ENCODE results near the gene DYNLRB1.

DYNLRB1 gene

DNA sequence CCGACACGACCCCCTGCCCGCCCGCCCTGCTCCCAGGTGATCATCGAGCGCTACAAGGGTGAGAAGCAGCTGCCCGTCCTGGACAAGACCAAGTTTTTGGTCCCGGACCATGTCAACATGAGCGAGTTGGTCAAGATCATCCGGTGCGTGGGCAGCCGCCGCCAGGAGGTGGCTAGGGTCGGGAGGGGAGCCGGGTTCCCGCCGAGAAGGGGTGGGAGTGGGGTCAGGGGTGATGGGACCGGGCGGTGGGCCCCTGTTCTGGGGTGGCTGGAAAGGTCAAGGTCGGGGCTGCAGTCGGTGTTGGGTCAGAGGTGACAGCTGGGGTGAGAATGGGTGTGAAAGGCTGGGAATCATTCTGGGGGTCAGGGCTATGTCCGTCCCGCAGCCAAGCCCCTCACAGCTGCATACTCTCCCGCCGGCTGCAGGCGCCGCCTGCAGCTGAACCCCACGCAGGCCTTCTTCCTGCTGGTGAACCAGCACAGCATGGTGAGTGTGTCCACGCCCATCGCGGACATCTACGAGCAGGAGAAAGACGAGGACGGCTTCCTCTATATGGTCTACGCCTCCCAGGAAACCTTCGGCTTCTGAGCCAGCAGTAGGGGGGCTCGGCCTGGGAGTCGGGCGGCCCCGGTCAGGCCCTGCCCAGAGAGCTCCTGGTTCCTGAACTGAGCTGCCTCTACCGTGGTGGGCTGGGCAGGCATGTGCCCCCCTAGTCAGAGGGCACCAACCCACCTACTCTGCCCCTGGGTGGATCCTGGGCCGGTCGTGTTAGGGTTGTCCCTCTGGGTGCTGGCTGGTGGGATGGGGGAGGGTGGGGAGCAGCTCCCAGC lies 43.3 kb downstream of the DYNLRB1 start:
- DNase-seq: no peak

DNA sequence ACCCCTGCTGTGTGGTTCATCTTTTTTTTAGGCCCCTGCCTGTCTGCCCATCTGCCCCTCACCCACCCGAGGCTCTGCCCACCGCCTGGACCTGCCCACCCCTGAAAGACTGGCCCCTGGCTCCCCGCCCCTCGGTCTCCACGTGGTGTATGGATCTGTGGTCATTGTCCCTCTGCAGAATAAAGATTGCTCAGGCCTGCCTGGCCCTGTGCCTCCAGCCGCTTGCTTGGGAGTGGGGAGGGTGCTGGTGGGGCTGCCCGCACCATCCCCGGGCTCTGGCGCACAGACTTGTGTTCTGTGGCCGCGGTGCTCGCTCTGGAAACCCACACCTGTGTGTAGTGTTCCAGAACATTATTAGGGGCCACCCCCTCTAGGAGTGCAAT lies 43.9 kb downstream of the DYNLRB1 start:
- no peak for DNase-seq

GRCh38 chr20:34560614-34561013 lies 44.4 kb downstream of the DYNLRB1 start:
- no peak for DNase-seq

DNA sequence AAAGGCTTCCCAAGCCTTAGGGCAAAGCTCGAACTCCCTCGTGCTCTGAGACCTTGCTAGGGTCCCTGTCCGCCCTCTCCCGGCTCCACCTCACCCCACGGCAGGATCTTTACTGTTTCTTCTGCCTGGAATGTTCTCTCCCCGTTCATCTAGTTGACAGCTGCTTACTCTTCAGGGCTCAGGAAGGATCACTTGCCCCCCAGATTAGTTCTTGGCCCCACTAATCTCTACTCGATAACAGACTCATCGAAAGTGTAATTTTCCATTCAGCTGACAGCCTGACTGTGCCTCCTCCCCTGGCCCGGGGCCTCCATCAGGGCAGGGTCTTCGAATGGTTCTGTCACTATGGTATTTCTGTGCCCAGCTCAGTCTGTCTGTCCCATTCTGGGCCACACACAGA lies 45.4 kb downstream of the DYNLRB1 start:
- no peak for DNase-seq

GRCh38 chr20:34562641-34563040 lies 46.4 kb downstream of the DYNLRB1 start:
- DNase-seq: no peak

DNA sequence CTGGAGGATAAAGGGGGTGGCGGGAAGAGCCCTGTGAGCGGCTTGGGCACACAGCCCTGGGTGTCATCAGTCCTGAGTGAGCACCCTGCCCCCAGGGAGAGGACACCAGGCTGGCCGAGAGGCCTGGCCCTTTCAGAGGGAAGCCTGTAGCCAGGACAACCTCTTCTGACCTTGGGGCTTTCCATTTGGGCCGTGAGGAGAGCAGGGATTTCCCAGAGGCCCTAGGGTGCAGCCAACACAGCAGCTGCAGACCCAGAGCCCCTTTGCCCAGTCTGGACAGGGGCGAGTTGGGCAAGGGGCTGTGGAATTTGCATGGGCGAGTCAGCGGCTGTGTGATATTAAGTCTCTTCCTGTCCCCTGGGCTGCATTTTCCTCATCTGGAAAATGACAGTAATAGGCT lies 48.6 kb downstream of the DYNLRB1 start:
- no peak for DNase-seq

DNA sequence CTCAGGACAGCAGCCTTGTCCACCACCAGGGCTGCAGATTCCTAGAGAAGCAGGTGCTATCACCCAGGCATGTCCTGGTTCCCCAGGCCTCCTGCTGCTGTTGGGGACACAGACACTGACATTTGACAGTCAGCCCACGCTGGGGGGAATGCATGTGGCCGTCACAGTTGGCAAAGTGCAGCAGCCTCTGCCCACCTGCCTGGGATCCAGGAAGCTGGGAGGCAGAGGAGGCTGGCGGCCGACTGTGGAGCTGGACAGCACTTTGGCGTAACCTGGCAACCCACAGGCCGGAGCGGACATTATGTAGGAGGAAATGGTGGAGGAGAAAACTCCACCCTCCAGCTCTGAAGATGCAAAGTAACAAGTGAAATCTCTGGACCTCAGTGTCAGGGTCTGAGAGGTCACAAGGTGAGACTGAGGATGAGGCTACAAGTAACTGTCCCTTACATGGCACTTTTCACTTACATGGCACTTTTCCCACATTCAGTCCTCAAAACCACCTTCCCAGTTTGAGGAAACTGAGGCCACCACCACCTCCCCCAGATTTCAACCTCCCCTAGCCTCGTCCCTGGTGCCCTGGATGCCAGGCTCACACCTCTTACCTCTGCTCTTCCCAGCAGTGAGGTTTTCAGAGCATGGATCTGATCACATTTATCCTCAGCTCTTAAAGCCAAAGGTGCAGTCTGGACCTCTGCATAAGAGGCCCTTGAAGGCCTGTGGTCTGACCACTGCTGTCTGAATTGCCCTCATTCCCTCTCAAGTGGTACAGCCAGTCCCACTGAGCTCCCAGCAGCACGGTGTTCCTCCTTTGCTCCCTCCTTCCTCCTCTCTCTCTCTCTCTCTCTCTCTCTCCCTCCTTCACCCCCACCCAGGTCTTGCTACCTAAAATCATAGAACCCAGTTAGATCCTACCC lies 51.0 kb downstream of the DYNLRB1 start:
- DNase-seq: no peak

GRCh38 chr20:34567892-34568865 lies 52.0 kb downstream of the DYNLRB1 start:
- DNase-seq: no peak

- no peak for DNase-seq
Measured at GRCh38 chr20:34569598-34569997, 53.4 kb downstream of the DYNLRB1 start.

- no peak for DNase-seq
Measured at GRCh38 chr20:34570859-34571306, 54.7 kb downstream of the DYNLRB1 start.

GRCh38 chr20:34571753-34572152 lies 55.5 kb downstream of the DYNLRB1 start:
- DNase-seq: no peak

DNA sequence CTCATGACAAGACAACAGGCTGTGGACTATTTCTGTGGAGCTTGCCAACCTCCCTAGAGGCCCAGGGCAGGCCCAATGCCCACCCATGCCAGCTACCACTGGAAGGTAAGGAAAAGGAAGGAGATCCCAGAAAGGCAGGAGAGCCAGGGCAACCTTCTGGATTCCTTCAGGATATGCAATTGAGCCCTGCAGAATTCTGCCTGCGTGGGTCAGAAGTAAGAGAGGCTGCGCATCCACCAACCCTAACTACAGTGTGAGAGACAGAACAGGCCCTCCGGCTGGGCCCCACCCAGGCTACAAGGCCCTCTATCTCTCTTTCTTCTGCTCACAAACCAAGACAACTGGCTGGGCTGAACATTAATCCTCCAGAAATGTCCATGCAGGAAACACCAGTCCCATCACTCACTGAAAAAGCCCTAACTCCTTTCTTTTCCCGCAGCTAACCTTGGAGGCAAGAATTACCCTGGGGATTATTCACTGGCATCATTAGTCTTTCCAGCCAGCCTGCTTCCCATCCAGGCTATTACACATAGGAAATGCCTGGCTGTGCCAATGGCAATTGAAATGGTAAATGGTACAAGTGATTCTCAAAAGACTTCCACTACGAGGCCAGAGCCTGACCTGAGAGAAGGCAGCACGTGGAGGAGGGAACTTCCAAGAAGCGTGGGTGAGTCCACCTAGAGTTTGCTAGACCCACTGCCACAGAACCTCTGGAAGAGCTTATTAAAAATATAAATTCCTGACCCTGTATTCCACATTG lies 57.5 kb downstream of the DYNLRB1 start:
- DNase-seq: no peak

DNA sequence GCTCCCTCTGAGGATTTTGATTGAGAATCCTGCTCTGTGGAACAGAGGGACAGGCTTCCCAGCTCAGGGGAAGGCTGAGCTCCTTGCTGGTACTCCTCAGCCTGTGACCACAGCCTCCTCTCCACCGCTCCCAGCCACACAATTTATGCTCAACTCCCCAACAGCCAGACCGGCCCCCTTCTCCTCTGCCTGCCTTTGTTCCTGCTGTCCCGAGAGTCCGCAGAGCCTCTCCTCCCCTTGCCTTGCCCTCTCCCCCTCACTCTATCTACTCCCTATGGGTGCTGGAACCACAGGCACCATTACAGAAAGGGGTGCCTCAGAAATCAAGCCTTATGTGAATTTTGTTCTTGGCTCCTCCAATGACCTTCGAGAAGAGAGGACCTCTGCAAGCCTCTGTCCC lies 58.2 kb downstream of the DYNLRB1 start:
- no peak for DNase-seq

GRCh38 chr20:34574861-34575260 lies 58.6 kb downstream of the DYNLRB1 start:
- no peak for DNase-seq

DNA sequence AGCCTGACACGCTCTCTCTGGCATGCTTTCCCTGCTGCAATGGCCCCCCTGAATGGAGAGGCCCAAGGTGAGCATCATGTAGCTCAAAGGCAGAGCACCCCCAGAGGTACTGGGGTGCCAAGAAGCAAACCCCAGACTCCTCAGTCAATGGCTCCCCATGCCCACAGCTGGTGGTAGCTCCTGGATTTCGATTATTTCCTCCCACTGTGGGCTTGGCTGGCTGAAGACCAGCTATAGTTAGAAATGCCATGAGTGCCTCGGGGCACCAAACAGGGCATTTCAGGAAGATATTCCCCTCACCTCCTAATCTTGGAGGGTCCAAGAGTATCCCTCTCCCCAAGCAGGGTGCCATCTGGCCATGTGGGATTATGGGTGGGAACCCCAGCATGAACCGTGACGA lies 59.0 kb downstream of the DYNLRB1 start:
- DNase-seq: no peak

DNA sequence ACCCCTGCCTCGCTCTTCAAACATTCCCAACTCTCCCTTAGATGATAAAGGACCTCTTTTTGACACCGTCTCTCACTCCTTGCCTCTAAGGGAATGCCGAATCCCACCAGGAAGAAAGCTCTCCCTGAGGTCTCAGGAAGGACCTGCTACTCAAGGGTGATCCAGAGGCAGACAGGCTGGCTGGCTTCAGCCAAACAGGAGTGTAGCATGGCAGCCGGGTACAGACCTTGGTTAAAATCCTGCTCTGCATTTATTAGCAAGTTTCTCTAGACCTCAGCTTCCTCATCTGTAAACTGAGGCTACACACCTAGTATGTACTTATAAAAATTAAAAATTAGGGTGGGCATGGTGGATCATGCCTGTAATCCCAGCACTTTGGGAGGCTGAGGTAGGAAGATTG lies 59.5 kb downstream of the DYNLRB1 start:
- DNase-seq: no peak

- DNase-seq: no peak
Measured at GRCh38 chr20:34577061-34577460, 60.8 kb downstream of the DYNLRB1 start.

DNA sequence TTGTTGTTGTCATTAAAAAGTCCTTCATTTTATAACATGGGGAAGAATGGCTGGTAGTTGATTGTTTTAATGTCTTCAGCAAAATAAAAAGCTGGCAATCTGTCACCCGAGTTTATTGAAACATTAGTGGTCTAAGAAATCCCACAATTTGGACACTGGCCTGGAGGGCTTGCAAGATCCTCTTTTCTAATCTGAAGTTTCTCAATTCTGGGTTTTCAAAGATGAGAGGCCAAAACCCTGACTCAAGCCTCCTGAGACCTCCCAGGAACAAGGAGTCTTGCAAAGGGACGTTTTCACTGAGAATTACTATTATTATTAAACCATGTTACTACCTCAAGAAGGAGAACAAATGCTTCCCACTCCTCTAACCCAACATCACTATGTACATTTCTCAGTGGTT lies 61.8 kb downstream of the DYNLRB1 start:
- DNase-seq: no peak

DNA sequence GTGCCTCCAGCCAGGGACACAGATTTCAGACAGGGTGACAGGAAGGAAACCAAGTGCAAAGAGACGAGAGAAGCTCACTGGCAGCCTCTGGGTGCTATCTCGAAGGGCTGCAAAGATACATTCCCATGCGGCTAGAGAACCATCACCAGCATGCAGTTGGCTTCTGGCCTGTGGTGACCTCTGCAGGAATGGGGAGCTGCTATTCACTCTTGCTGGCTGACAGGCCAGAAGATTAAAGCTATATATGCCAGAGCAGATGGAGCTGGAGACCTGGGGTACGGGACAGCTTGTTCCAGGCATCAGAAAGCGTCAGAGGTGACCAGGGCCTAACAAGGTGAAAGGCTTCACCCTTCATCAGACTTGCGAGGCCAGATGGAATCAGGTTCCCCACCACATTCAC lies 62.3 kb downstream of the DYNLRB1 start:
- no peak for DNase-seq

DNA sequence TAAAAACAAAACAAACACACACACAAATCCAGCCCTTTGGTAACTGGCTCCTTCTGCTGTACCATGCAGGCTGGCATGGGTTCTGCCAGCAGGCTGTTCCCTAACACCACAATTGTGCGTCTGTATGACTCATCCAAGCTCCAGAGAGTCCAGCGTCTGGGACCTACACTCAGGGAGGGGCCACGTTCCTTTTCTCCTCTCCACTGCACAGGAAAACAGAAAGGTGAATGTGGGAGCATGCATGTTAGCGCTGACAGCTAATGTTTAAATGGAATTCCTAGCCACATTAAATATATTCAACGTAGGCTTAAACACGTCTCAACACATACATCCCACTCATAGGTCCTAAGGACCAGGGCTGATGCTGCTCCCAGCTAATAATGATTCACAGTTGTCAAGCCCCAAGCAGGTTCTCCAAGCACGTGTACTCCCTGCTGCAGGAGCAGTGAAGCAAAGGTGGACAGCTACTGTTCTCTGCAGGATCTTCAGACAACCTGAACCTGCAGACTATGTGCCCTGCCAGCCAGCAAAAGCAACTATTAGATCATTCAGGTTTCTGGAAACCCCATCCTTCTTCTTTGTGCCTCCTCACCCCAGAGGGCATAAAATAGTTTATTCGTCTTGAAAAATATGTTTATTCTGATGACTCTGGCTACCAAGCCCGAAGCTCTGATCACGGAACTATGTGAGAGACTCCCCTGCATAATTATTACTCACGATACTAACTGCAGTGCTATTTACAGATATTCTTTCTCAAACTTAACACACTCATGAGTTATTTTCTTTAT lies 63.2 kb downstream of the DYNLRB1 start:
- DNase-seq: no peak
